Psoas muscle (tissue), 8 donors: ENCODE data around the gene SEC14L3. TPM values are rescaled to one million over a fixed set of nuclear protein-coding genes. Genes with fewer than 3 reads are reported as not detected.

Experiments
- ATAC-seq, 4 donors: fragments of 200-7000 bp; cut with Tn5 transposase; one replicate each; pipeline ENCODE4 v1.9.1; 2020; ENCODE audit warnings: moderate library complexity in 3 of 4, mild to moderate bottlenecking in 2 of 4
- DNase-seq, 2 donors: peaks; one replicate each; pipeline ENCODE4 v3.0.0-alpha.2; 2020
- H3K27ac ChIP-seq: fragments of 200-600 bp; one replicate; pipeline ENCODE4 v1.8.0; 2022
- H3K27me3 ChIP-seq, 3 donors: fragments of 200-600 bp in 1 of 3; one replicate each; pipeline versions ENCODE4 v1.6.1 to v1.8.0; 2013 to 2022; ENCODE audit warnings: low read length in 2 of 3, mild to moderate bottlenecking in 2 of 3, moderate library complexity in 1 of 3; ENCODE audit not compliant: insufficient read depth in 3 of 3
- H3K36me3 ChIP-seq, 2 donors: fragments of 200-600 bp in 1 of 2; one replicate each; pipeline versions ENCODE4 v1.6.1 to v1.8.0; 2013 to 2022; ENCODE audit warnings: low read depth in 1 of 2, mild to moderate bottlenecking in 1 of 2, moderate library complexity in 1 of 2; ENCODE audit not compliant: insufficient read depth in 1 of 2
- H3K4me1 ChIP-seq: fragments of 200-600 bp; one replicate; pipeline ENCODE4 v1.8.0; 2022
- H3K4me3 ChIP-seq: fragments of 200-600 bp; one replicate; pipeline ENCODE4 v1.8.0; 2022; ENCODE audit warnings: mild to moderate bottlenecking
- H3K9me3 ChIP-seq: fragments of 200-600 bp; one replicate; pipeline ENCODE4 v1.8.0; 2022
- CTCF ChIP-seq: fragments of 200-600 bp; IDR thresholded peaks from one replicate; pipeline ENCODE4 v1.8.0; 2022; ENCODE audit warnings: antibody characterized with exemption
- WGBS, 3 donors: extraction: QIAGEN DNeasy Blood & Tissue Kit; methylation state at CpG; one replicate each; pipeline versions ENCODE4 v1.1.6 to v1.1.7; 2013; 5-methylcytosine and 5-hydroxymethylcytosine counted together
- intact Hi-C, 2 donors: fragments of 100-400 bp; cut with DNase I; formaldehyde crosslinking; loops; one replicate each; pipeline versions ENCODE4 v1.11.0 to v1.14.2; 2022
- polyA plus RNA-seq, 3 donors: library from polyadenylated mRNA; stranded (reverse); fragments of 200-250 nt; gene quantifications; one replicate each; pipeline ENCODE4 v1.2.3, GENCODE V29; 2013
- total RNA-seq, 4 donors: library from RNA; stranded (reverse); fragmentation: NEBNext Ultra II Directional in 2 of 4; extraction: Animal tissue kit (Norgen Biotek cat#: 25700) in 2 of 4; gene quantifications; one replicate each; pipeline versions ENCODE4 v1.2.1 to v1.2.4, GENCODE V29; 2021 to 2023
- donor health status: healthy with polysubstance abuse.
- donor health status: DM: no; HTN: no; CAD: no; lungs with moderate emphysema.
- donor health status: Bipolar disorder and iron deficiency.
- donor health status: healthy.
- donor health status: DM: yes; HTN: yes; CAD: no.
- donor health status: DM: no; HTN: no; CAD: no.
- donor health status: DM: no; HTN: no; CAD: no.
- donor health status: DM: yes; HTN: yes; CAD: no.

The SEC14L3 gene
- total and polyA plus RNA-seq, 7 donors = 0.04 TPM; not detected in 6

GRCh38 chr22:30491381-30491780 lies 19.6 kb upstream of the SEC14L3 start:
- H3K36me3 ChIP-seq = no peaks in the 10 kb centered on the region
- H3K9me3 ChIP-seq = no peaks in the 10 kb centered on the region
- TF ChIP-seq CTCF = no peak
- H3K27me3 ChIP-seq = peaks cover 0 to 5% (median 0%) of the 10 kb centered on the region in 3 donors
- WGBS, 3 donors = 93% methylated on average over 6 to 7 of the region's 7 CpGs
- no peak overlapping the region for H3K27ac ChIP-seq
- ATAC-seq (no peak), DNase-seq (no peak)
- H3K4me3 ChIP-seq = no peak overlapping the region
- no peaks in the 10 kb centered on the region for H3K4me1 ChIP-seq
- intact Hi-C loops = no loop called here

- no peak for TF ChIP-seq CTCF
- Histone ChIP-seq H3K36me3 (no peaks in the 10 kb centered on the region), H3K4me1 (no peaks in the 10 kb centered on the region), H3K27me3 (peaks cover 0 to 5% (median 0%) of the 10 kb centered on the region in 3 donors), H3K9me3 (no peaks in the 10 kb centered on the region), H3K4me3 (no peak overlapping the region), H3K27ac (no peak overlapping the region)
- DNase-seq = no peak
- ATAC-seq = no peak
- intact Hi-C loops = no loop called here
- WGBS, 3 donors = 63 to 75% (median 68%) methylated on average over 11 of the region's 11 CpGs
Measured at GRCh38 chr22:30490399-30490798, 18.6 kb upstream of the SEC14L3 start.

GRCh38 chr22:30488121-30488520 lies 16.3 kb upstream of the SEC14L3 start:
- intact Hi-C loops = loop anchor here in 1 of 2 donors (10.0 kb wide), 1 partner anchor 223 kb away; the partner anchor contains the start of gene OSM
- no peak for TF ChIP-seq CTCF
- no peak for DNase-seq

GRCh38 chr22:30486661-30487115 lies 14.9 kb upstream of the SEC14L3 start:
- no peaks in the 10 kb centered on the region for H3K36me3 ChIP-seq
- 59 to 71% (median 70%) methylated on average over 8 of the region's 8 CpGs for WGBS, 3 donors
- peaks cover 0 to 5% (median 0%) of the 10 kb centered on the region in 3 donors for H3K27me3 ChIP-seq
- H3K4me3 ChIP-seq = no peak overlapping the region
- no peaks in the 10 kb centered on the region for H3K4me1 ChIP-seq
- intact Hi-C loops = loop anchor here in 1 of 2 donors (10.0 kb wide), 1 partner anchor 222 kb away; the partner anchor contains the start of gene OSM
- DNase-seq (no peak), ATAC-seq (no peak)
- no peak overlapping the region for H3K27ac ChIP-seq
- TF ChIP-seq CTCF = no peak
- H3K9me3 ChIP-seq = no peaks in the 10 kb centered on the region

More at GRCh38 chr22:30488121-30488520, 16.3 kb upstream of the SEC14L3 start:
- 64 to 69% (median 68%) methylated on average over 7 of the region's 7 CpGs for WGBS, 3 donors
- Histone ChIP-seq H3K27ac (no peak overlapping the region), H3K27me3 (peaks cover 0 to 5% (median 0%) of the 10 kb centered on the region in 3 donors), H3K36me3 (no peaks in the 10 kb centered on the region), H3K9me3 (no peaks in the 10 kb centered on the region), H3K4me3 (no peak overlapping the region), H3K4me1 (no peaks in the 10 kb centered on the region)
- no peak for ATAC-seq

GRCh38 chr22:30486118-30486517 lies 14.3 kb upstream of the SEC14L3 start:
- Histone ChIP-seq H3K4me3 (no peak overlapping the region), H3K9me3 (no peaks in the 10 kb centered on the region), H3K27ac (no peak overlapping the region), H3K4me1 (no peaks in the 10 kb centered on the region), H3K27me3 (peaks cover 0 to 6% (median 0%) of the 10 kb centered on the region in 3 donors), H3K36me3 (no peaks in the 10 kb centered on the region)
- ATAC-seq (no peak), DNase-seq (no peak)
- TF ChIP-seq CTCF = no peak
- WGBS, 3 donors = 92 to 94% (median 93%) methylated on average over 5 of the region's 5 CpGs
- intact Hi-C loops = loop anchor here in 1 of 2 donors (10.0 kb wide), 1 partner anchor 221 kb away; the partner anchor contains the start of gene OSM
